GM23338 (cell line): ENCODE results near the gene SPIRE1. TPM values are rescaled to one million over a fixed set of nuclear protein-coding genes. Genes with fewer than 3 reads are reported as not detected.

Source experiments
- CREB1 ChIP-seq: fragments of 250-450 bp; sonication (Bioruptor Pico); IDR thresholded peaks from 2 replicates; pipeline ENCODE4 v1.5.0; 2020; ENCODE audit warnings: low read depth, mild to moderate bottlenecking, moderate library complexity
- CTCF ChIP-seq, 2 experiments: fragments of 200-600 bp in 1 of 2; sonication (generic) in 1 of 2; conservative IDR thresholded peaks; 2 replicates each; pipeline versions ENCODE4 v1.5.1 to v1.6.1; 2016 to 2017; ENCODE audit warnings: antibody characterized with exemption in 2 of 2, low read depth in 2 of 2, mild to moderate bottlenecking in 2 of 2, moderate library complexity in 1 of 2
- EZH2 ChIP-seq: fragments of 200-600 bp; sonication (generic); IDR thresholded peaks from one replicate; pipeline ENCODE4 v1.8.0; 2017; ENCODE audit warnings: antibody characterized with exemption, mild to moderate bottlenecking, low read depth; ENCODE audit not compliant: unreplicated experiment
- EZH2phosphoT487 ChIP-seq: fragments of 200-600 bp; sonication (generic); IDR thresholded peaks from one replicate; pipeline ENCODE4 v1.8.1; 2018; ENCODE audit warnings: antibody characterized with exemption; ENCODE audit not compliant: unreplicated experiment
- ZNF114 ChIP-seq: fragments of 250-450 bp; sonication (Bioruptor Pico); IDR thresholded peaks from 2 replicates; pipeline ENCODE4 v1.5.0; 2020; ENCODE audit warnings: mild to moderate bottlenecking, moderate library complexity
- ZNF462 ChIP-seq: fragments of 250-450 bp; sonication (Bioruptor Pico); IDR thresholded peaks from 2 replicates; pipeline ENCODE4 v1.5.0; 2020; ENCODE audit warnings: mild to moderate bottlenecking, moderate library complexity
- polyA plus RNA-seq: library from polyadenylated mRNA; unstranded; fragments of >200 nt; fragmentation: Nextera tagmentation; extraction: Ambion mirVana; gene quantifications from 2 replicates; pipeline ENCODE4 v1.2.1, GENCODE V29; 2016
- total RNA-seq: library from RNA; depleted of rRNA; stranded (reverse); fragments of >200 nt; shearing (Covaris generic); gene quantifications from 2 replicates; pipeline ENCODE4 v1.2.3, GENCODE V29; 2014
- TF ChIP-seq, protein P1 (sequence below): IDR thresholded peaks from one replicate; pipeline ENCODE4 v1.6.1; 2018; ENCODE audit warnings: antibody characterized with exemption; ENCODE audit not compliant: unreplicated experiment

The SPIRE1 gene
- total and polyA plus RNA-seq, 2 experiments from 2014 or later, result 2.9 to 15.5 TPM

- no peak for TF ChIP-seq ZNF462 (CRISPR knock-in tag)
- TF ChIP-seq CTCF (conservative IDR thresholded peaks at IDR 0.05; ENCODE audit: low read depth in 2 of 2), result no peak
- no peak for TF ChIP-seq EZH2
- TF ChIP-seq, protein P1, sequence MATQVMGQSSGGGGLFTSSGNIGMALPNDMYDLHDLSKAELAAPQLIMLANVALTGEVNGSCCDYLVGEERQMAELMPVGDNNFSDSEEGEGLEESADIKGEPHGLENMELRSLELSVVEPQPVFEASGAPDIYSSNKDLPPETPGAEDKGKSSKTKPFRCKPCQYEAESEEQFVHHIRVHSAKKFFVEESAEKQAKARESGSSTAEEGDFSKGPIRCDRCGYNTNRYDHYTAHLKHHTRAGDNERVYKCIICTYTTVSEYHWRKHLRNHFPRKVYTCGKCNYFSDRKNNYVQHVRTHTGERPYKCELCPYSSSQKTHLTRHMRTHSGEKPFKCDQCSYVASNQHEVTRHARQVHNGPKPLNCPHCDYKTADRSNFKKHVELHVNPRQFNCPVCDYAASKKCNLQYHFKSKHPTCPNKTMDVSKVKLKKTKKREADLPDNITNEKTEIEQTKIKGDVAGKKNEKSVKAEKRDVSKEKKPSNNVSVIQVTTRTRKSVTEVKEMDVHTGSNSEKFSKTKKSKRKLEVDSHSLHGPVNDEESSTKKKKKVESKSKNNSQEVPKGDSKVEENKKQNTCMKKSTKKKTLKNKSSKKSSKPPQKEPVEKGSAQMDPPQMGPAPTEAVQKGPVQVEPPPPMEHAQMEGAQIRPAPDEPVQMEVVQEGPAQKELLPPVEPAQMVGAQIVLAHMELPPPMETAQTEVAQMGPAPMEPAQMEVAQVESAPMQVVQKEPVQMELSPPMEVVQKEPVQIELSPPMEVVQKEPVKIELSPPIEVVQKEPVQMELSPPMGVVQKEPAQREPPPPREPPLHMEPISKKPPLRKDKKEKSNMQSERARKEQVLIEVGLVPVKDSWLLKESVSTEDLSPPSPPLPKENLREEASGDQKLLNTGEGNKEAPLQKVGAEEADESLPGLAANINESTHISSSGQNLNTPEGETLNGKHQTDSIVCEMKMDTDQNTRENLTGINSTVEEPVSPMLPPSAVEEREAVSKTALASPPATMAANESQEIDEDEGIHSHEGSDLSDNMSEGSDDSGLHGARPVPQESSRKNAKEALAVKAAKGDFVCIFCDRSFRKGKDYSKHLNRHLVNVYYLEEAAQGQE, result no peak
- no peak for TF ChIP-seq CREB1 (CRISPR knock-in tag)
- no peak for TF ChIP-seq ZNF114
- no peak for TF ChIP-seq EZH2phosphoT487
Observed at GRCh38 chr18:12630136-12630535, 27.8 kb downstream of the SPIRE1 start (continued).
